ENCODE results near the gene UNC5B.

UNC5B gene

DNA sequence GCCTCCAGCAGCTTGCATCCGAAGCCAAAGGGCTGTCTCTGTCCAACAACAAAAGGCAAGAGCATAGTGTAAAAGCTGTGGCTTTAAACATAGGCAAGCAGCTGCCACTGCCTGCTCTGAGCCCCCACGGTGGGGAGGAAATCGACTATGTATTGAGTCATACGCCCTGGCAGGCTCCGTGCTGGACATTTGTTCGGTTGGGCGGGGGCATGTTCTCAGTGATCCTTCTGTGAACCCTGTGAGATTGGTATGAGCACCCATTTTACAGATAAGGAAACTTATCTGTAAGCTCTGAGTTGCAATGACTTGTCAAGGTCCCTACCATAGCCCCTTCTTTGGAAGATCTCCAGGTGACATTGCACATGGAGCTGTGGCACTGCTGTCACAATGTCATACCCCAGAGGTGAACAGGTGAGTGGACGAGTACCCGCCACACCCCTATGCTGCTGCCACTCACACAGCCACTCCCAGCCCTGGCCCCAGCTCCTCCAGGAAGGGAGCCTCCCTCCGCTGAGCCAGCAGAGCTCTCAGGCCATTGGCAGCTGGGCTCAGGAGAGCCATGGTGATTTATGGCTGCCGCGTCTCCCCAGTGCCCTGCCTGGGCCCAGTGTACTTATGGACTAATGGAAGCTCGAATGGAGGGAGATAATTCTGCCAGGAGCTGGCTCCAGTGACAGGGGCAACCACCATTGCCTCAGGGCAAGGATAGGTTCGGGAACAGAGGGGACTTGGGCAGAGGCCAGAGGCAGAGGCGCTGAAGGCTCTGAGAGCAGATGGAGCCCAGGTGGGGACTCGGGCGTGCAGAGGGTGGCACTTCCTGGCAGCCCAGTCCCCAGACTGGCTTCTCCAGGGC lies 43.7 kb downstream of the UNC5B start:
- no peak for TF ChIP-seq GATA3 (IDR thresholded peaks at IDR 0.05; ENCODE audit: low read depth, low read length)
- peak; percentile 72 for TF ChIP-seq GATA2 (IDR thresholded peaks at IDR 0.05; ENCODE audit: low read depth, low read length)

DNA sequence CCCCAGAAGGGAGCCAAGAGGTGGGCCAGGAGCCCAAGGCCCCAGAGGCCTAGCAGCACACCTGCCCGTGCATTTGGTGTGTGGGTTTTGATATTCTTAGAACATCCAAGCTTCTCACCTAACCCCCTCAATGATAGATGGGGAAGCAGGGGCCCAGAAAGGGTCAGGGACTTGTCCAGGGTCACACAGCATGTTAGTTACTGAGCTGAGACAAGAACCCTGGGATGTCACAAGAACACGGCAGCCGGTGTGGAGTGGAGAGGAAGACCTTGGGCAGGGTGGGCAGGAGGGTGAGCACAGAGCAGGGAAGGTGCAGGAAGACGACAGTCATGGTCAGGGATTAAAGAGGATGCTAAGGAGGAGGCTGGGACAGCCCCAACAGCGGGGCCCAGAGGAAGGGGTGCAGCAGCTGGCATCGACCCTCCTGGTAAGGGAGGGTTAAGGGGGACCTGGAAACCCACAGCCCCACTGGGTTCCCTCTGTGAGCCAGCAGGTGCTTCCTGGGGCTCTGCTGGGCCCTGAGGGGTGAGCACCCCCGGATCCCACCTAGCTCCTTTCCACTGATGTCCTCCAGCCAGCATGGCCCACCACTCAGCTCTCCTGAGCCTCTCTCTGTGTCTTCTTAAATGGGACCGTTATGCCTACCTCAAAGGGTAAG lies 44.4 kb downstream of the UNC5B start:
- TF ChIP-seq GATA2 (IDR thresholded peaks at IDR 0.05; ENCODE audit: low read depth, low read length): no peak
- no peak for TF ChIP-seq GATA3 (IDR thresholded peaks at IDR 0.05; ENCODE audit: low read depth, low read length)

DNA sequence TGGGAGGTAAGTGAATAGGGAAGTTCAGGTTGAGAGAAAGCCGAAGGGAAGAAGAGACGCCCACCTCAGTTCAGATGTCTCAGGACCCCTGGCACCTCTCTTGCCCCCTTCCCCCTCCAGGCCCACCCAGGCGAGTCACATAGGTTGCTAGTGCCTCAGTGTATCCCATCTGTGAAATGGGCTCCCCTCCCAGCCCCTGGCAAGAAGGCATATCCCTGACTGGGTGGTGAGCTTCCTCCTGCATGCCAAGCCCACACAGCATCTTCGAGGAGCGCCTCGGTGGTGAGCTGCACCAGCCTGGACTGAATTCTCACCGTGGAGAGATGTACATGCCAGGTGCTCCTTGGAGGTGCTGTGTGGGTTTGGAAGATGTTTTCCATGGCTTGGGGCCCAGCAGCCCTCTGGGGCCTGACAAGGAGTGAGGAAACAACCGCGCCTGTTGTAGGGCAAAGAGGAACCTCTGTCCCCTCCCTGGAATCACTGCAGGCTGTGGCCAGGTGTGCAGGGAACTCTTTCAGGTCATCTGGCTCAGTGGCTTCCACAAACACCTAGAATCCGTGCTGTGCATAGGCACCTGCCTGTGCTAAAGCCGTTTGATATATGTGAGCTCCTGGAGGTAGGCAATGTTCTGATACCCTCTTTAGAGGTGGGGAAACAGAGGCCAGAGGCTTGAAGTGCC lies 45.1 kb downstream of the UNC5B start:
- TF ChIP-seq GATA2 (IDR thresholded peaks at IDR 0.05; ENCODE audit: low read depth, low read length): no peak
- no peak for TF ChIP-seq GATA3 (IDR thresholded peaks at IDR 0.05; ENCODE audit: low read depth, low read length)

DNA sequence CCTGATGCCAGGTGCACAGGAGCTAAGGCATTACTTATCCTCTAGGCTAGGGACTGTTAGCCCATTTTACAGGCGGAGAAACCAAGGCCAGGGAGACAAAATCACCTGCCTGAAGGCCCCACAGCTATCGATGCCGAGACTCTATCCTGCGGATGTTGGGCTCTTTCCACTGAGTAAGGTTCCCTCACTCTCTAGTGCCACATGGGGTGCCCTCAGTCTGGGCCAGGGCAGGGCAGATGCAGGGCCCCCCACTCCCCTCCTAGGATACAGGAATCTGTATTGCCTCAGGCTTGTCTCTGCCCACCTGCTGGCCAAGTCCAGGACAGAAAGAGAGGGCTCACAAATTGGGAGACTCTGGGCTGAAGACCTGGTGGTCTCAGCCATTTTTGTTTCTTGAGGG lies 45.7 kb downstream of the UNC5B start:
- no peak for TF ChIP-seq GATA2 (IDR thresholded peaks at IDR 0.05; ENCODE audit: low read depth, low read length)
- TF ChIP-seq GATA3 (IDR thresholded peaks at IDR 0.05; ENCODE audit: low read depth, low read length): no peak

DNA sequence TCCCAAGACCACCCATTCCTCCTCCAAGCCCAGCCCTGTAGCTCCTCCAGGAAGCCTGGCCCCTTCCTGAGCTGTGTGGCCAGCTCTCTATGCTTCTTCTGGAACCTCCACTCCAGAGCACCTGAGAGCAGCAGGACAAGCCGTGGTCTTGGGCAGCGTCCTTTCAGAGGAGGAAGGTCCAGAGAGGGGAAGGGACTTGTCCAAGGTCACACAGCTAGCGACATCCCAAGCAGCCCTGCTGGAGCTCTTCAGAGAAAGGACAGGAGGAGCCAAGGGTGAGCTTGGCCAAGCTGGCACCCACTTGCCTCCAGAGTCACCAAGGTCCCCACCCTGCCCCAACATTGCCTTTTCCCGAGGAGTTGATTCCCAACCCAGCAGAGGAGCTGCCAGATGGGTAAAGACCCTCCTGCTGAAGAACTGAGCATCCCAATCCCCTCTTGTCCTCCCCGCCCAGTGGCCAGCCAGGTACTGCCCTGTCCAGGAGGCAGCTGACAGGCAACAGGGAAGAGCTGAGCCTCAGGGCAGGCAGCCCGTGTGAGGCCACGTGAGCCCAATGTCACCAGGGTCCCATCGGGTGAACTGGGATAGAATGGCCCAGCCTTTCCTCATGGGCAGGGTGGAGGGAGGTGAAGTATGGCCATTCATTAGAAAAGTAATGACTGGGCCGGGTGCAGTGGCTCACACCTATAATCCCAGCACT lies 46.2 kb downstream of the UNC5B start:
- TF ChIP-seq GATA3 (IDR thresholded peaks at IDR 0.05; ENCODE audit: low read depth, low read length): no peak
- no peak for TF ChIP-seq GATA2 (IDR thresholded peaks at IDR 0.05; ENCODE audit: low read depth, low read length)

DNA sequence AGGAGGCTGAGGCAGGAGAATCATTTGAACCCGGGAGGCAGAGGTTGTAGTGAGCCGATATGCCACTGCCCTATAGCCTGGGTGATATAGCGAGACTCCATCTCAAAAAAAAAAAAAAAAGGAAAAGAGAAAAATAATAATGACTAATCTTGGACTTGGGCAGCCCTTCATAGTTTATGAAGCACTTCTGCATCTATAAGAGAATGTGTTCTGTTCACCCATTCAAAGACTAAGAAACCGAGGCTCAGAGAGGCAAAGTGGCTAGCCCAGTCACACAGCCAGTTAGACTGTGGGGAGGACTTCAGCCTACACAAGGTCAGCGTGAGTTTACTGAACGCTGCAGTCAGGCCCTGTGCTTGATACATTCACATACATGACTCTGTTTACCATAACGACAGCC lies 46.9 kb downstream of the UNC5B start:
- TF ChIP-seq GATA2 (IDR thresholded peaks at IDR 0.05; ENCODE audit: low read depth, low read length) (no peak), GATA3 (IDR thresholded peaks at IDR 0.05; ENCODE audit: low read depth, low read length) (no peak)

DNA sequence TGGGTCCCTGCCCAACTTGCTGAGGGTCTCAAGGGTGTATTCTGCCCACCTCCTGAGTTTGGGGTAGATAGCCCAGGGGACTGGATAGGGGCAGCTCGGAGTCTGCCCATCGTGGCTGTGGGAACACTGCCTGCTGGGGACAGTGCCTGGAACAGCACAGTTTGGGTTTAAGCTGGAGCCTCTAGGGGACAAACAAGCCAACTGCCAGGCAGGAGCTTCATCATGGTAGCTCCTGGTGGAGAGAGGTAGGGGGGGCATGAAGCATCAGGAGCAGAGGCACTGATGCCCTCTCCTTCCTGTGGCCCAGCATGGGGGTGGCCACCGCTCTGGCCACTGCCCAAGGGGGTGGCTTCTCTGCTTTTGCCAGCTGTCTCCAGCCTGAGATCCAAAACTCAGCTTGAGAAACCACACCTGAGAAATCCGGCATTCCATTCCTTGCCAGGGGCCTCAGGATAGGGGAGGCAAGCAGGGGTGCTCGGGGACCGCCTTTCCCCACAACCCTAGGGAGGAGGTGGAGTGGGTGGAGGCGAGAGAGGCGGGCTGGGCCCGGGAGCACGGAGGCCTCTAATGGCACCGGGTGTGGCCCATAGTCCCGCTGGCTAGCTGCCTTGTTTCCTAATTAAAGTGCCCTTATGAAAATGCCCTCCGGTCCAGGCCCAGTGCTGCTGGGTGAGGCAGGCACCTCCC lies 47.6 kb downstream of the UNC5B start:
- TF ChIP-seq GATA2 (IDR thresholded peaks at IDR 0.05; ENCODE audit: low read depth, low read length) (no peak), GATA3 (IDR thresholded peaks at IDR 0.05; ENCODE audit: low read depth, low read length) (no peak)

DNA sequence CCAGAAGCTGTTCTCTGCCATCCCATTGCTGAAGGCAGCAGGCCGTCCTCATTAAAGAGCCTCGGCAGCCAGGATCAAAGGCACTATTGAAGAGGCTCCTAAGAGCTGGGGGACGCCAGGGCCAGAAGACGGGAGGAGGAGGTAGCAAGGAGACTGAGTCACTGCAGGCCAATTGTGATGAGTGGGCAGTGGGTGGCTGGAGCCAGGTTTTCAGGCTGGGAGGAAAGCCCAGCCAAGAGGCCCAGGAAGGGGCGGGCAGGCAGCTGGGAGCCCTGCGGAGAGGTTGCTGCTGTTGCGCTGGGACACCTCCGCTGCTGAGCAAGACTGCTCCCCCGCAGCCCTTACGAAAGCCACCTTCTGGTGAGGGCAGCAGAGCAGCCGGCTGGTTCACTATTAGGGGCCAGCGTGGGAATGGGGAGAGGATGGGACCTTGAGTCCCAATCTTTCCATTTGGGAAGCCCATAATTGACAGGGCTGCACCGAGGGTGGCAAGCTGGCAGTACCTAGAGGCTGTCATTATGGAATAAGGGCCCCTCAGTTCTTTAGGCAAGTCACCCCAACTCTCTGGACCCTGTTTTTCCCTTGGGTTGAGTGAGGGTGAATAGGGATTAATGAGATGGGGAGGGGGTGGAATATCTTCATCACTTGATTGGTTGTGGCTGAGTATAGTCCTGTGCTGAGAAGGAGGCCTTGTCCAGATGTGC lies 48.4 kb downstream of the UNC5B start:
- no peak for TF ChIP-seq GATA2 (IDR thresholded peaks at IDR 0.05; ENCODE audit: low read depth, low read length)
- no peak for TF ChIP-seq GATA3 (IDR thresholded peaks at IDR 0.05; ENCODE audit: low read depth, low read length)

DNA sequence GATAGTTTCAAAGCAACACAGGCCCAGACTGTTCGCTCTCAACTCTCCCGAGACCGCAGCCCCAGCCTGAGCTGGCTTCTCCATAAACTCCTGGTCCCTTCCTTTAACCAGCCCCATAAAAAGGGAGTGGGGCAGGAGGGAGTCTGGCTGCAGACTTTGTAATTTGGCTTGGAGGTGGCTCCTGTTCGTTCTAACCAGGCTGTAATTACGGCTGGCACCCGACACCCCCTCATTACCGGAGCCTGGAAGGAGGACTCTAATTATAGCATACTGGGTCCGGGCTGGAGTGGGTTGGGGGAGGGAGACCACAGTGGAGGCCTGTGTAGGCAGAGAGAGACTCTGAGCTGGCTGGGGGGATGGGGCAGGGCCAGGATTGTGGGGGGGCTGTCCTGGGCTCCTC lies 49.7 kb downstream of the UNC5B start:
- TF ChIP-seq GATA2 (IDR thresholded peaks at IDR 0.05; ENCODE audit: low read depth, low read length): no peak
- no peak for TF ChIP-seq GATA3 (IDR thresholded peaks at IDR 0.05; ENCODE audit: low read depth, low read length)

DNA sequence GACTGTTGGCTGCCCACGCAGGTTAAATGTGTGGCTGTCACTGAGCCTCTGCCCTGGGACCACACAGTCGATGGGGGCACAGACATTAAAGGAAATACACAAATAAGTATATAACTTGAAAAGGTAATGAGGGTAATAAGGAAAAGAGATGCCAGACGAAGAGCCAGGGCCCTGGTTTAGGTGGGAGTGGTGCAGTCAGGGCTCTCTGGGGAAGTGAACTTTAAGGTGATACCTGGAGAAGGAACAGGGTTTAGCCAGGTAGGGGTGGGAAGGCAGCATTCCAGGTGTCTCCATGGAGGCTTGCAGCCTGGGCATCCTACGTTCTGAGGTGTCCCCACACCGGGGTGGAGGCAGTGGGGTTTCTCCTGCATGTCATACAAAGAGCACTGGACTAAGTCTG lies 50.4 kb downstream of the UNC5B start:
- TF ChIP-seq GATA2 (IDR thresholded peaks at IDR 0.05; ENCODE audit: low read depth, low read length) (no peak), GATA3 (IDR thresholded peaks at IDR 0.05; ENCODE audit: low read depth, low read length) (no peak)

DNA sequence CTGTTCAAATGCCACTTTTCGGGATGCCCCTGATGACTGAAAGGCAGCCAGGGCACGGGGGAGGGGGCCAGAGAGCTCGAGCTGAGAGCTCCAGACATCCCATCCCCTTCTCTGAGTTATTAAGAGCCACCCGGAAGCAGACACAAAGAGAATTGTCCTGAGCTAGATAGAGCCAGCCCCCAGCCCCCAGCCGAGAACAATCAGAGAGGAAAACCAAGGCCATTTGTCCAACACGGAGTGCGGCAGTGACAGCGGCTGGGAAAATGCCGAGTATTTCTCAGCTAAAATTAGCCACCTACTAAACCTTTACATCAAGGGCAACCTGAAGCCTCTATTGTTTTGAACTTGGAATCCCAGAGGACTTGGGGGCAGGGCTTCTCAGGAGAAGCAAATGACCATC lies 51.0 kb downstream of the UNC5B start:
- no peak for TF ChIP-seq GATA2 (IDR thresholded peaks at IDR 0.05; ENCODE audit: low read depth, low read length)
- no peak for TF ChIP-seq GATA3 (IDR thresholded peaks at IDR 0.05; ENCODE audit: low read depth, low read length)

DNA sequence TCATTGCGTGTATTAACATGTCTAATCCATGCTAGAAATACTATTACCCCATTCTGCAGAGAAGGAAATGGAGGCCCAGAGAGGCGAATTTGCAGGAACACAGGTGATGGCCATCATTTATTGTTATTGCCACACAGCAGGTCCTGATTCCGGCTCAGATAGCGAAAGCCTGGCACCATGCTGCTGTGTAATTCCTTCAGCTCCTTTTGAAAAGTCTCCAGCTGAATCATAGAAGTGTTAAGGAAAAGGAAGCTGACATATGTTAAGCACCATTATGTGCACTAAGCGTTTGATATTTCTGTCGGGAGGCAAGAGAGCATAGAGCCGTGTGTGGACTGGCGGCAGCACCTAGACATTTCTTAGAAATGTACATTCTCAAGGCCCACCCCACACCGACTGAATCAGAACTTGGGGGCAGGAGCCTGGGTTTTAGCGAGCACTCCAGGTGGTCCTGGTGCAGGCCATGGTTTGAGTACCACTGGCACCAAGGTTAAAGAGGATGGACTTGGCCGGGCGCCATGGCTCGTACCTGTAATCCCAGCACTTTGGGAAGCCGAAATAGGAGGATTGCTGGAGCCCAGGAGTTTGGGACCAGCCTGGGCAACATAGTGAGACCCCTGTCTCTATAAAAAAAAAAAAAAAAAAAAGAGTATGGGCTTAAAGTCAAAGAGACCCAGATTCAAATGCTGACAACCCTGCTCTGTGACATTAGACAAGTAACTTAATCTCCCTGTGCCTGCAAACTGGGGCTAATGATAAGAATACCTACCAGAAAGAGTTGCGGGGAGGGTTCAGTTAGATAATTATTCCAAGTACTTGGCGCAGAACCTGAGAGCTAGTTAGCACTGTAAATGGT lies 52.2 kb downstream of the UNC5B start:
- TF ChIP-seq GATA2 (IDR thresholded peaks at IDR 0.05; ENCODE audit: low read depth, low read length) (peak; percentile 64), GATA3 (IDR thresholded peaks at IDR 0.05; ENCODE audit: low read depth, low read length) (no peak)

Measured in SH-SY5Y (cell line).